HCT116 (cell line): Measurements from ENCODE around the gene HTR1E.
"Not testable (repeated sequence)": the region's sequence is repeated elsewhere in the genome, so short reads cannot be mapped to it uniquely, and the experiment has no call there.

Source experiments
- CTCF ChIP-seq, 3 experiments: fragments of 200-600 bp in 1 of 3; sonication (generic) in 1 of 3; IDR thresholded peaks in 2 of 3; conservative IDR thresholded peaks in 1 of 3; 2 replicates each; pipeline ENCODE4 v1.5.1; 2012 to 2017; ENCODE audit warnings: low read depth in 2 of 3, low read length in 2 of 3, antibody characterized with exemption in 1 of 3, borderline replicate concordance in 1 of 3, control low read depth in 1 of 3, mild to moderate bottlenecking in 1 of 3, mixed read lengths in 1 of 3, mixed run types in 1 of 3, moderate library complexity in 1 of 3; ENCODE audit not compliant: insufficient read depth in 1 of 3
- ELF1 ChIP-seq: IDR thresholded peaks from 2 replicates; pipeline ENCODE4 v1.6.1; 2012; ENCODE audit warnings: low read depth, borderline replicate concordance
- EZH2 ChIP-seq: fragments of 200-600 bp; sonication (generic); IDR thresholded peaks from 2 replicates; pipeline ENCODE4 v1.6.1; 2017; ENCODE audit warnings: antibody characterized with exemption, mixed run types
- EZH2phosphoT487 ChIP-seq: fragments of 200-600 bp; IDR thresholded peaks from 2 replicates; pipeline ENCODE4 v1.6.1; 2018; ENCODE audit warnings: antibody characterized with exemption, borderline replicate concordance
- MAX ChIP-seq: IDR thresholded peaks from 2 replicates; pipeline ENCODE4 v1.6.1; 2012
- POLR2A ChIP-seq: IDR thresholded peaks from 2 replicates; pipeline ENCODE4 v1.7.0; 2011; ENCODE audit warnings: borderline replicate concordance; ENCODE audit not compliant: insufficient read depth, insufficient read length; ENCODE audit errors: extremely low read depth
- POLR2AphosphoS5 ChIP-seq: IDR thresholded peaks from 2 replicates; pipeline ENCODE4 v1.6.1; 2011; ENCODE audit warnings: mild to moderate bottlenecking, low read depth, low read length, moderate library complexity
- RAD21 ChIP-seq: IDR thresholded peaks from 2 replicates; pipeline ENCODE4 v1.6.1; 2012; ENCODE audit warnings: low read depth, mild to moderate bottlenecking
- REST ChIP-seq: IDR thresholded peaks from 2 replicates; pipeline ENCODE4 v1.6.1; 2012; ENCODE audit warnings: low read depth
- TCF7L2 ChIP-seq: IDR thresholded peaks from 2 replicates; pipeline ENCODE4 v1.7.0; 2011; ENCODE audit warnings: borderline replicate concordance, inconsistent platforms; ENCODE audit not compliant: insufficient read depth, insufficient read length; ENCODE audit errors: extremely low read depth
- YY1 ChIP-seq: IDR thresholded peaks from 2 replicates; pipeline ENCODE4 v1.6.1; 2011; ENCODE audit warnings: low read length, low read depth, moderate library complexity, mild to moderate bottlenecking; ENCODE audit not compliant: insufficient replicate concordance; ENCODE audit errors: extremely low read depth
- ZBTB33 ChIP-seq: IDR thresholded peaks from 2 replicates; pipeline ENCODE4 v1.6.1; 2011; ENCODE audit warnings: mild to moderate bottlenecking, low read length, moderate library complexity; ENCODE audit not compliant: insufficient replicate concordance; ENCODE audit errors: extremely low read depth
- ZFX ChIP-seq: fragments of 450-650 bp; IDR thresholded peaks from 2 replicates; pipeline ENCODE4 v1.6.1; 2017
- ZNF274 ChIP-seq: fragments of 200-500 bp; sonication (Bioruptor generic); IDR thresholded peaks from 2 replicates; pipeline ENCODE4 v1.6.1; 2014; ENCODE audit warnings: mild to moderate bottlenecking, low read depth, low read length, inconsistent platforms

GRCh38 chr6:87006541-87006940 is 69.2 kb downstream of the HTR1E start:
- TF ChIP-seq POLR2A; ZBTB33; EZH2phosphoT487; CTCF (IDR thresholded peaks at IDR 0.05 in 2 of 3, conservative IDR thresholded peaks at IDR 0.05 in 1 of 3; ENCODE audit: borderline replicate concordance in 1 of 3, insufficient read depth in 1 of 3, low read depth in 2 of 3, low read length in 2 of 3); TCF7L2; REST; POLR2AphosphoS5; MAX; RAD21; EZH2; ZNF274; ZFX; ELF1; YY1: not testable (repeated sequence)
